Measurements from ENCODE around the gene AKAP17A. TPM values are rescaled to one million over a fixed set of nuclear protein-coding genes. Genes with fewer than 3 reads are reported as not detected.
"Not testable (repeated sequence)": the region's sequence is repeated elsewhere in the genome, so short reads cannot be mapped to it uniquely, and the experiment has no call there.

The AKAP17A gene
- polyA plus RNA-seq, 1 donor from 2014 or later, result 48.7 TPM

DNA sequence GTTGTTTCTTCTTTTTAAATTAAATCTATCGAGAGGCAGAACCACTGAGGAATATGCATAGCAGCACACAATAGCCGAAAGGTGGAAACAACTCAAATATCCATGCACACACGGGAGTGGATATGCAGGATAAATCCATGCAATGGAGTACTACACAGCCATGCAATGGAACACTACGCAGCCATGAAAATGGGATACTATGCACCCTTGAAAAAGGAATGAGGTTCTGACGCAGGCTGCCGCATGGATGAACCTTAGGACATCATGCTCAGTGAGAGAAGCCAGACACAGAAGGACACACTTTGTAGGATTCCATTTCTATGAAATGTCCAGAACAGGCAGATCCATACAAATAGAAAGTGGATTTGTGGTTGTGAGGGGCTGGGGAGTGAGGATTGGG is 36.0 kb upstream of the AKAP17A start:
- Histone ChIP-seq H3K4me3 (ENCODE audit: low read length) (no peak overlapping the region), H3K27ac (ENCODE audit: low read length) (no peak overlapping the region), H3K4me2 (ENCODE audit: low read length) (no peak overlapping the region), H3F3A (ENCODE audit: insufficient read depth, low read length, poor library complexity, severe bottlenecking) (no peaks in the 10 kb centered on the region), H3K9ac (ENCODE audit: low read length) (no peak overlapping the region), H3K36me3 (ENCODE audit: insufficient read depth, low read length) (no peaks in the 10 kb centered on the region), H3K9me3 (ENCODE audit: low read length) (peaks cover 4% of the 10 kb centered on the region), H3K9me2 (ENCODE audit: insufficient read depth, low read length) (no peaks in the 10 kb centered on the region), H4K20me1 (ENCODE audit: insufficient read depth) (no peaks in the 10 kb centered on the region), H2AFZ (ENCODE audit: low read depth, low read length) (no peak overlapping the region), H3K79me2 (replicated peaks; ENCODE audit: insufficient read depth, low read length) (no peaks in the 10 kb centered on the region), H3K27me3 (ENCODE audit: insufficient read depth, low read depth, low read length) (no peaks in the 10 kb centered on the region)
- TF ChIP-seq TAF1 (IDR thresholded peaks at IDR 0.05; ENCODE audit: low read depth) (no peak), EP300 (conservative IDR thresholded peaks at IDR 0.05; ENCODE audit: poor library complexity, severe bottlenecking) (no peak), RAD21 (conservative IDR thresholded peaks at IDR 0.05) (no peak), MXI1 (conservative IDR thresholded peaks at IDR 0.05; ENCODE audit: poor library complexity, severe bottlenecking) (no peak), POLR2AphosphoS5 (IDR thresholded peaks at IDR 0.05) (no peak), SMC3 (conservative IDR thresholded peaks at IDR 0.05; ENCODE audit: poor library complexity) (no peak), CTCF (IDR thresholded peaks at IDR 0.05; ENCODE audit: poor library complexity, severe bottlenecking) (no peak), EZH2 (IDR thresholded peaks at IDR 0.05; ENCODE audit: borderline replicate concordance, insufficient read depth, low read length, poor library complexity, severe bottlenecking) (no peak)
- TF ChIP-seq, protein P1, sequence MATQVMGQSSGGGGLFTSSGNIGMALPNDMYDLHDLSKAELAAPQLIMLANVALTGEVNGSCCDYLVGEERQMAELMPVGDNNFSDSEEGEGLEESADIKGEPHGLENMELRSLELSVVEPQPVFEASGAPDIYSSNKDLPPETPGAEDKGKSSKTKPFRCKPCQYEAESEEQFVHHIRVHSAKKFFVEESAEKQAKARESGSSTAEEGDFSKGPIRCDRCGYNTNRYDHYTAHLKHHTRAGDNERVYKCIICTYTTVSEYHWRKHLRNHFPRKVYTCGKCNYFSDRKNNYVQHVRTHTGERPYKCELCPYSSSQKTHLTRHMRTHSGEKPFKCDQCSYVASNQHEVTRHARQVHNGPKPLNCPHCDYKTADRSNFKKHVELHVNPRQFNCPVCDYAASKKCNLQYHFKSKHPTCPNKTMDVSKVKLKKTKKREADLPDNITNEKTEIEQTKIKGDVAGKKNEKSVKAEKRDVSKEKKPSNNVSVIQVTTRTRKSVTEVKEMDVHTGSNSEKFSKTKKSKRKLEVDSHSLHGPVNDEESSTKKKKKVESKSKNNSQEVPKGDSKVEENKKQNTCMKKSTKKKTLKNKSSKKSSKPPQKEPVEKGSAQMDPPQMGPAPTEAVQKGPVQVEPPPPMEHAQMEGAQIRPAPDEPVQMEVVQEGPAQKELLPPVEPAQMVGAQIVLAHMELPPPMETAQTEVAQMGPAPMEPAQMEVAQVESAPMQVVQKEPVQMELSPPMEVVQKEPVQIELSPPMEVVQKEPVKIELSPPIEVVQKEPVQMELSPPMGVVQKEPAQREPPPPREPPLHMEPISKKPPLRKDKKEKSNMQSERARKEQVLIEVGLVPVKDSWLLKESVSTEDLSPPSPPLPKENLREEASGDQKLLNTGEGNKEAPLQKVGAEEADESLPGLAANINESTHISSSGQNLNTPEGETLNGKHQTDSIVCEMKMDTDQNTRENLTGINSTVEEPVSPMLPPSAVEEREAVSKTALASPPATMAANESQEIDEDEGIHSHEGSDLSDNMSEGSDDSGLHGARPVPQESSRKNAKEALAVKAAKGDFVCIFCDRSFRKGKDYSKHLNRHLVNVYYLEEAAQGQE (IDR thresholded peaks at IDR 0.05; ENCODE audit: borderline replicate concordance), result no peak

DNA sequence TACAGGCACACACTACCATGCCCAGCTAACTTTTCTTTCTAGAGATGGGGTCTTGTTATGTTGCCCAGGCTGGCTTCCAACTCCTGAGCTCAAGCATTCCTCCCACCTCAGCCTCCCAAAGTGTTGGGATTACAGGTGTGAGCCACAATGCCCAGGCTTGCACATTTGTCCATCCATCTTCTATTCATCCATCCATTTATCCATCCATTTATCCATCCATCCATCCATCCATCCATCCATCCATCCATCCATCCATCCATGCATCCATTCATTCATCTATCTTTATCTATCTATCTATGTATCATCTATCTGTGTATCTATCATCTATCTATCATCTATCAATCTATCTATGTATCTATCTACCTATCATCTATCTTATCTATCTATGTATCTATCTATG is 34.0 kb upstream of the AKAP17A start:
- H3K79me2 ChIP-seq (replicated peaks; ENCODE audit: insufficient read depth, low read length); H4K20me1 ChIP-seq (ENCODE audit: insufficient read depth); H3K36me3 ChIP-seq (ENCODE audit: insufficient read depth, low read length); H3K4me3 ChIP-seq (ENCODE audit: low read length); H3K27me3 ChIP-seq (ENCODE audit: insufficient read depth, low read depth, low read length); H3K27ac ChIP-seq (ENCODE audit: low read length); H2AFZ ChIP-seq (ENCODE audit: low read depth, low read length); H3F3A ChIP-seq (ENCODE audit: insufficient read depth, low read length, poor library complexity, severe bottlenecking); H3K9me2 ChIP-seq (ENCODE audit: insufficient read depth, low read length); H3K9me3 ChIP-seq (ENCODE audit: low read length); H3K9ac ChIP-seq (ENCODE audit: low read length); H3K4me2 ChIP-seq (ENCODE audit: low read length): not testable (repeated sequence)

All from neural cell (in vitro differentiated cells).